Endothelial cell of umbilical vein (primary cell): ENCODE data around the gene NXPE3. TPM values are rescaled to one million over a fixed set of nuclear protein-coding genes. Genes with fewer than 3 reads are reported as not detected.

Source experiments
- BruUV-seq: library from RNA; stranded (reverse); fragments of 400-500 nt; replicated peaks from 2 replicates; lab custom pipeline; 2021; lab: Mats Ljungman, UMichigan
- CTCF ChIA-PET: fragments of 300-600, 350-600 bp; sonication (Branson Sonifier 250); formaldehyde crosslinking; loops from one replicate; lab custom pipeline; 2021; ENCODE audit warnings: antibody characterized with exemption, inconsistent platforms; lab: Charles Lee
- POLR2A ChIA-PET: fragments of 300-600, 350-600 bp; sonication (Branson Sonifier 250); formaldehyde crosslinking; loops from one replicate; lab custom pipeline; 2021; ENCODE audit warnings: antibody characterized with exemption, inconsistent platforms; lab: Charles Lee
- DNase-seq: peaks from one replicate; pipeline ENCODE4 v3.0.0-alpha.2; 2011; ENCODE audit warnings: low read depth, low spot score
- FAIRE-seq: peaks from 2 replicates; lab custom pipeline; 2011; peaks lifted over from hg19 to GRCh38; lab: Jason Lieb, UNC
- H2AFZ ChIP-seq: 2 replicates; pipeline ENCODE4 v1.6.0; 2012; ENCODE audit warnings: low read depth, low read length, control low read depth, inconsistent platforms
- H3K27ac ChIP-seq: 2 replicates; pipeline ENCODE4 v1.5.1; 2011; ENCODE audit warnings: low read depth, mild to moderate bottlenecking, control low read depth, low read length, moderate library complexity; ENCODE audit not compliant: insufficient read depth
- H3K27me3 ChIP-seq, 2 experiments: 2 replicates each; pipeline versions ENCODE4 v1.6.0 to v1.6.1; 2011; ENCODE audit warnings: low read length in 2 of 2, mixed read lengths in 1 of 2; ENCODE audit not compliant: control insufficient read depth in 2 of 2, insufficient read depth in 2 of 2
- H3K36me3 ChIP-seq, 2 experiments: 2 replicates in 1 of 2; 3 replicates in 1 of 2; pipeline ENCODE4 v1.5.1; 2011; ENCODE audit warnings: low read length in 2 of 2, mild to moderate bottlenecking in 1 of 2, moderate library complexity in 1 of 2; ENCODE audit not compliant: control insufficient read depth in 2 of 2, insufficient read depth in 2 of 2; ENCODE audit errors: extremely low read depth in 1 of 2
- H3K4me1 ChIP-seq: 3 replicates; pipeline ENCODE4 v1.5.1; 2011; ENCODE audit warnings: mild to moderate bottlenecking, low read length; ENCODE audit not compliant: control insufficient read depth, insufficient read depth; ENCODE audit errors: extremely low read depth
- H3K4me2 ChIP-seq: 2 replicates; pipeline ENCODE4 v1.6.1; 2011; ENCODE audit warnings: low read length, control low read depth, mixed read lengths; ENCODE audit not compliant: insufficient read depth
- H3K4me3 ChIP-seq, 3 experiments: fragments of 200-600 bp in 1 of 3; sonication (generic), shearing (Covaris generic) in 1 of 3; replicated peaks in 1 of 3; 2 replicates each; pipeline ENCODE4 v1.5.1; 2011 to 2016; ENCODE audit warnings: control low read depth in 3 of 3, low read length in 3 of 3, mild to moderate bottlenecking in 2 of 3, inconsistent platforms in 1 of 3, low read depth in 1 of 3, moderate library complexity in 1 of 3; ENCODE audit not compliant: insufficient read depth in 1 of 3
- H3K79me2 ChIP-seq: 2 replicates; pipeline ENCODE4 v1.6.0; 2012; ENCODE audit warnings: low read length, inconsistent platforms; ENCODE audit not compliant: control insufficient read depth, insufficient read depth
- H3K9ac ChIP-seq: replicated peaks from 2 replicates; pipeline ENCODE3; 2011; ENCODE audit warnings: low read length, control low read depth; ENCODE audit not compliant: insufficient read depth; ENCODE audit errors: extremely low read depth
- H3K9me1 ChIP-seq: replicated peaks from 3 replicates; pipeline ENCODE4 v1.6.0; 2011; ENCODE audit warnings: mild to moderate bottlenecking, low read length; ENCODE audit not compliant: control insufficient read depth, insufficient read depth; ENCODE audit errors: extremely low read depth
- H3K9me3 ChIP-seq: replicated peaks from 2 replicates; pipeline ENCODE4 v1.5.1; 2012; ENCODE audit warnings: low read length, inconsistent platforms; ENCODE audit not compliant: control insufficient read depth, insufficient read depth
- H4K20me1 ChIP-seq: replicated peaks from 2 replicates; pipeline ENCODE3; 2011; ENCODE audit warnings: mild to moderate bottlenecking, low read length; ENCODE audit not compliant: control insufficient read depth, insufficient read depth; ENCODE audit errors: extremely low read depth
- EZH2 ChIP-seq: IDR thresholded peaks from 2 replicates; pipeline ENCODE4 v1.6.1; 2012; ENCODE audit warnings: borderline replicate concordance, low read depth, mild to moderate bottlenecking, moderate library complexity, low read length, inconsistent platforms; ENCODE audit not compliant: severe bottlenecking
- GATA2 ChIP-seq: IDR thresholded peaks from 2 replicates; pipeline ENCODE4 v1.7.0; 2011; ENCODE audit warnings: low read depth, mild to moderate bottlenecking, moderate library complexity, mixed read lengths, low read length; ENCODE audit not compliant: insufficient read length, insufficient read depth
- dilution Hi-C: fragments of 300-500 bp; cut with MboI; formaldehyde crosslinking; loops from one replicate; pipeline ENCODE4 v1.15.0; 2019; ENCODE audit warnings: low sequenced_read_pairs; ENCODE audit not compliant: extremely low pct_ligation_motif_present
- intact Hi-C: fragments of 100-400 bp; cut with micrococcal nuclease; formaldehyde crosslinking; loops from one replicate; pipeline ENCODE4 v1.10.0; 2022
- polyA plus RNA-seq, 4 experiments: library from polyadenylated mRNA; depleted of rRNA in 3 of 4; stranded (reverse) in 3 of 4; unstranded in 1 of 4; fragments of >200 nt; gene quantifications; 2 replicates each; pipeline versions ENCODE4 v1.2.1 to v1.2.3, GENCODE V29; 2011 to 2012; ENCODE audit warnings: missing spikeins in 1 of 4
- total RNA-seq: library from RNA; stranded (reverse); gene quantifications from 2 replicates; pipeline ENCODE4 v1.2.3, GENCODE V29; 2021
- TF ChIP-seq, protein P1 (sequence below), 2 donors: IDR thresholded peaks; 1 replicate in 1 of 2; 2 replicates in 1 of 2; pipeline ENCODE4 v1.5.1; 2011; ENCODE audit warnings: low read length in 2 of 2, mild to moderate bottlenecking in 2 of 2, moderate library complexity in 2 of 2, control low read depth in 1 of 2, inconsistent platforms in 1 of 2, low read depth in 1 of 2; ENCODE audit not compliant: insufficient read depth in 1 of 2; ENCODE audit errors: extremely low read depth in 1 of 2
- TF ChIP-seq, protein P2 (sequence below): IDR thresholded peaks from 2 replicates; pipeline ENCODE4 v1.6.1; 2011; ENCODE audit not compliant: insufficient read depth, insufficient read length

Gene NXPE3
- total and polyA plus RNA-seq, 2 donors (not counting 3 experiments of a cell fraction or from before 2014, with no cell fraction given): 13.7 to 20.3 TPM

DNA sequence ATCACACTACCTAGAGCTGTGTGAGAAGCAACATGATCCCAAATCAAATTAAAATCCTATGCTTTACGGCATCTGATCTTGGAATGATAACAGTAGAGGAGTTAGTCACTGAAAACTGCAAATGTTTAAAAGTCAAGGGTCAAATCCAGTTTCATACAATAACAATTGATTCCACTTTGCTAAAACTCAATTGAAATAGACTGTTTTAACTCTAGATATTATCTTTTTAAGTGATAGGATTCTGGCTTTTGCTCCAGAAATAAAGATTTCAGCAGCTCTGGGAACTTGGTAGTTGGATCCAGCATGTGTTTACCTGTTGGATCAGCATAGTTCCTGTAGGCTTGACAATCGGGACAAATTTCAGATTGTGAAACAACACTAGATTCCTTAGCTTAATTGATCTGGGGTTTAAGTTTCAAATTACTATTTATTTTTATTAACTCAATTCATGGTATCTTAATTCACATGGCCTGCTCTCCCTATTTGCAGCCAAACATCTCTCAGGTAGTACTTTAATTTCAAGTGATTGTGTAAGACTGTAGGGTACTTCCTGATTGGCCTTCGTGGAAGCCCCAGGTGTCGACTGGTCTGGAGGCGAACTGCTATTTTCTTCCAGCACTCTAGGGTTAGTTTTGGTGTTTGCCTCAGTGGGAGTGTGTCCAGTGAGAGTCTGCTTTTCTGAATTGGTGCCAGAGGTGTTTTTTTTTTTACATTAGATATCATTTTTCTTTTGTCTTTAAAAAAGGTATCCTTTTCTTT is 86.9 kb downstream of the NXPE3 start:
- DNase-seq (peak; percentile 39), FAIRE-seq (peak; percentile 72)
- intact Hi-C loops (no loop called here), dilution Hi-C loops (loop anchor here (25.0 kb wide), 1 partner anchor 296 kb away; no protein-coding TSS in a partner anchor)
- Histone ChIP-seq H4K20me1 (no peaks in the 10 kb centered on the region), H3K9ac (no peak overlapping the region), H3K27ac (no peak overlapping the region), H3K27me3 (no peaks in the 10 kb centered on the region), H3K9me1 (no peaks in the 10 kb centered on the region), H3K79me2 (no peaks in the 10 kb centered on the region), H3K36me3 (peaks cover 0 to 3% of the 10 kb centered on the region in 2 experiments), H3K4me2 (no peak overlapping the region), H3K9me3 (no peaks in the 10 kb centered on the region), H2AFZ (no peak overlapping the region), H3K4me3 (no peak overlapping the region), H3K4me1 (peaks cover 17% of the 10 kb centered on the region)
- BruUV-seq: no TSS peak
- ChIA-PET CTCF (interaction anchor here (1.3 to 4.3 kb wide), 3 partner anchors 11 to 359 kb away, joined by 3 to 28 read pairs (median 7); no protein-coding TSS in a partner anchor), POLR2A (interaction anchor here (1.5 kb wide), 1 partner anchor 17 kb away, joined by 6 read pairs; the partner anchor contains the start of gene NFKBIZ)
- no peak for TF ChIP-seq EZH2
- TF ChIP-seq, protein P1, sequence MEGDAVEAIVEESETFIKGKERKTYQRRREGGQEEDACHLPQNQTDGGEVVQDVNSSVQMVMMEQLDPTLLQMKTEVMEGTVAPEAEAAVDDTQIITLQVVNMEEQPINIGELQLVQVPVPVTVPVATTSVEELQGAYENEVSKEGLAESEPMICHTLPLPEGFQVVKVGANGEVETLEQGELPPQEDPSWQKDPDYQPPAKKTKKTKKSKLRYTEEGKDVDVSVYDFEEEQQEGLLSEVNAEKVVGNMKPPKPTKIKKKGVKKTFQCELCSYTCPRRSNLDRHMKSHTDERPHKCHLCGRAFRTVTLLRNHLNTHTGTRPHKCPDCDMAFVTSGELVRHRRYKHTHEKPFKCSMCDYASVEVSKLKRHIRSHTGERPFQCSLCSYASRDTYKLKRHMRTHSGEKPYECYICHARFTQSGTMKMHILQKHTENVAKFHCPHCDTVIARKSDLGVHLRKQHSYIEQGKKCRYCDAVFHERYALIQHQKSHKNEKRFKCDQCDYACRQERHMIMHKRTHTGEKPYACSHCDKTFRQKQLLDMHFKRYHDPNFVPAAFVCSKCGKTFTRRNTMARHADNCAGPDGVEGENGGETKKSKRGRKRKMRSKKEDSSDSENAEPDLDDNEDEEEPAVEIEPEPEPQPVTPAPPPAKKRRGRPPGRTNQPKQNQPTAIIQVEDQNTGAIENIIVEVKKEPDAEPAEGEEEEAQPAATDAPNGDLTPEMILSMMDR (IDR thresholded peaks at IDR 0.05; ENCODE audit: extremely low read depth in 1 of 2, insufficient read depth in 1 of 2, low read depth in 1 of 2, low read length in 2 of 2): no peak
- TF ChIP-seq, protein P2, sequence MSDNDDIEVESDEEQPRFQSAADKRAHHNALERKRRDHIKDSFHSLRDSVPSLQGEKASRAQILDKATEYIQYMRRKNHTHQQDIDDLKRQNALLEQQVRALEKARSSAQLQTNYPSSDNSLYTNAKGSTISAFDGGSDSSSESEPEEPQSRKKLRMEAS: no peak
- TF ChIP-seq GATA2: peak; percentile 77
